NOMO-1 treated with DMSO at 0.1 percent for 48 hours (cell line): ENCODE measurements around the gene TRIM71.

ENCODE experiments used
- DNase-seq: peaks from one replicate; lab custom pipeline; 2025; ENCODE audit not compliant: unreplicated experiment; lab: John Stamatoyannopoulos, UW

The TRIM71 gene

DNA sequence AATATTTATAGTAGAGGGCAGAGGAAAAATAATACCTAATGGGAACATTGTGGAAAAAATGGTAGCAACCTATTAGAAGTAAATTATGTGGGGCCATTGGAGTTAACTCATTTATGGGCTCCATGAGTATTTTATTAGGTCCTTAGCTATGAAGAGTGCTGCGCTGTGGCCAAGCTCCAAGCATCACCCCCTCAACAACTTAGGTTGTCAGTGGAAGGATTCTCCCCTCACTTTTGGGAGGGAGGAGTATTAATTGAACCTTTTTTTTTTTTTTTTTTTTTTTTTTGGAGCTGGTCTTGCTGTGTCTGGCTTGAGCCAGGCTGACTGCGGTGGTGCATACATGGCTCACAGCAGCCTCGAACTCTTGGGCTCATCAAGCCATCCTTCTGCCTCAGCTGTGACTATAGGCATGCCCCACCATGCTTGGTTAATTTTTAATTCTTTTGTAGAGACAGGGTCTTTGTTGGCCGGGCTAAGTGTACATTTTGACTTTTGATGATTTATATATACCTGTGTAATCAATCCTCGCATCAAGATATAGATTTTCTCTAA lies 45.2 kb downstream of the TRIM71 start:
- DNase-seq, result no peak

DNA sequence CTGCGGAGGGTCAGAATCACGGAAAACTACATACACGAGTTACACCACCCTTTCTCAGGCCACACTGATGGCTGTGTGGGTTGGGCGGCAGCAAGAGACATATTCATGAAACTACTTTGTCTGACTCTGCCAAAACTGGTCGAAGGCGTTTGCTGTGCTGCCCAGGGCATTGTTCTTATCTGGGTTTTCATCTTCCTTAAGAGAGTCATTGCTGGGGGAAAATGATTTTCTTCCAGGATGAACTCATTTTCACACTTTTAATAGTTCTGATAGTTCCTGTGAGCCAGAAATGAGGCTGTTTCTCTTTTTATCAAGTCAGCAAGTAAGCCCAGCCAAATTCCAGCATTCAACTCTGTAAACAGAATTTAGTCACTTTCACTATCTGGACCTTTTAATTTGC lies 47.6 kb downstream of the TRIM71 start:
- DNase-seq, result no peak

DNA sequence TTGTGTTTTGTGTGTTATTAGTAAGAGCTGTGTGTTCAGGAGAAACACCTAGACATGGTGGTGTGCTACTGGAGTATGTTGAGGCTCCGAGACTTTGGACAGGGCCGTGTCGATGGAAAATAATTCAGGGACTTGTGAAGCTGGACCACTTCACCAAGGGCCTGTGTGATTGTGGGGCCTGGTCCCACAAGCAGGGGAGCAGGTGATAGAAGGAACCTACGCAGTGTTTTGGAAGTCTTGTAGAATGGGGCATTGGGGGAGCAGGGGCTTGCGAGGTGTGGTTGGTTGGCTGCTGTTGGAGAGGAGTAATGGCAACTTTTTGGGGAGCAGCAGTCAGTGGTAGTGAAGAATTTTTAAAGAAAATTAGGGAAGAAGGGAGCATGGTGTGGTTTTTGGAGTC lies 48.7 kb downstream of the TRIM71 start:
- DNase-seq, result no peak

DNA sequence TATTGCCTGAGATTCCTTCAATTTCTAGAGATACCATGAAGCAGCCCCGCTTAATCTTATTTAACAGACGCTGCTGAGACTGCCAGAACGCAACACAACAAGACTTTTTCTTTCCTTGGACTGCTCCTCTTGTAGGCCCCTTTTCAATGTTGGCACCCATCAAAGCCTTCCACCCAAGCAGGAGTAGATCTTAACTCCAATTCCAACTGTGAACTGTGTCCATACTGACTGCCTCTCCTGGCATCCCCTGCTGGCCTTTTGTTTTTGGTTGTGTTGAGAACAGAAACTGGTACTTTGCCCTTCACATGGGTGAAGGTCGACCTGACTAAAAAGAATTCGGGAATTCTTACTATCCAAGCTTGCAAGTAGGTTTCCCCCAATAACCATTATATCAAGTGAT lies 50.2 kb downstream of the TRIM71 start:
- DNase-seq, result no peak

DNA sequence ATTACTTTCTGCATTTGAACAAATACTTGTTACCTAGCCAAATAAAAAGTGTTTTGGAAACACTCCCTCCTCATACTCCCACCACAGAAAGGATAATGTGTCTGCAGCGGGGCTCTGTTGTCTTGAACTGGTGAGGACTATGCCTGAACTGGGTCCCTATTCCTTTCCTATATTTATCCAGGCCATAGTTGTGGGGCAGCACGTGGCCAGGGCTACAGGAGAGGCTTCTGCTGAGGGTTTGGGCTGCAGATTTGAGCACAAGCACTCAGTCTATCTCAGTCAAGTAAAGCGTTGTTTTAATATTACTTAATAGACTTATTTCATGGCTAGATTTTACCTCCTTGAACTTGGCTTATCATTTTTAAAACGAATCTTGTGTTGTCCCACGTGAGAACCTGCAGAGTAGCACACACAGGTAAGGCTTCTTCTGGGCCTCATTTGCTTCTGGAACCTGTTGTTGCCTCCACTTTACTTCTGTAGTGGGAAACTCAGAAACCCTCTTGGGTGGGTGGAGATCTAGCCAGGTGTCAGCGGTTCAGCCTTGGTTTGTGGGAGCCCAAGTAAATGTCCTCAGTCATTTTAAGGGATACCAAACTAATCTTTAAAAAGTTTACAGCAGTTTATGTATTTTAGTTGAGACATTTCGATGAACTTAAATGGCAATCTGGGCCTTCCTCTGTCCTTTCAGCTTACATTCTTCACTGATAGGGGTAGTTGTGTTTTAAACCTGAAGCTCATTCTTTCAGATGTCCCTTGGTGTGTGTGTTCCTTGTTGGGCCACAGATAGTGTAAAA lies 51.1 kb downstream of the TRIM71 start:
- DNase-seq, result no peak

DNA sequence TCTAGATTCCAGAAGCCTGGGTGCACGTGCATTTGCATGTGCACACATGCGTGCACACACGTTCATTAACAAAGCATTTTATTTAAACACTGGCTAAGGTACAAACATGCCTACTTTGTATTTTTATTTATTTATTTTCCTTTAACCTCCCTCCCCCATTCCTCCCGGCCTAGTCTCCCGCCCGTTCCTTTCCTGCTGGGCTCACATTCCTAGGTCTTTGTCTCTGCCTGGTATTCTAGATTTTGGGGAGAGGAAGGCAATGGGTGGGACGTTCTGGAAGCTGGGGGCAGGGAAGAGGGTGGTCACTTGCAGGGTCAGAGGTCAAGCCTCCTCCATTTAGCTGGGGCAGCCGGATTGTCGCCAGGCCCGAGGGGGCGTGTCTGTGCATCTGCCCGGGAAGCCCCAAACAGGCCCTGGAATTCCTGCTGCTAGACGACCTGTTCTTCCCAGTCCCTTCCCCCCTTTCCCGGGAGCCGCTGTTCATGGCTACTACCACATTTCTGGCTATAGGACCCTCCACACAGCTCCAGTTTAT lies 51.8 kb downstream of the TRIM71 start:
- no peak for DNase-seq

DNA sequence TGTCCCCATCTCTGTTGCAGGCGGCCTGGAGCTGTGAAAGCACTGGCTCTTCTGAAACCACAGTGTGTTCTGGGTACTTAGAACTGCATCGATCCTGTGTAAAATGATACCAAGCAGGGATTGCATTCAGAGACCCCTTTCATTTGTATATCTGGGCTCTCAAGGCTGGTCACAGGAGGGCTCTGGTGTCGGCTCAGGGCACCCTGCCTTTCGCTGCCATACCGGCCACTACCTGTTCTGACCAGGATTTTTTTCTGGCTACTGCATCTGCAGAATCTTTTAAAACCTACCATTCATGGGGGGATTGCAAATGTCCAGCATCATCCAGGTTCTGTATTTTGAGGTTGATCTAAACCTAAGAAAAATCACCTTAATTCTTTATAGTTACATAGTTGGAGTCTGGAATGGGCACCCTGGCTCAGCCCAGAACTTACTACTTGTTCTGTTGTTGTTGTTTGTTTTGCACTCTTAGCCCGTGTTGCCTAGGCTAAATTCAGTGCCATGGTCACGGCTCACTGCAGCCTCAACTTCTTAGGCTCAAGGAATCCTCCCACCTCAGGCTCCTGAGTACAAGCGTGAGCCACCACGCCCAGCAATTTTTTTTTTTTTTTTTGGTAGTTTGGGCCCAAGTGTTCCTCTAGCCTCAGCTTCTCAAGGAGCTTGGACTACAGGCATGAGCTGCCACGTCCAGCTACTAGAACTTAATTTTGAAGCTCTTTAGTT lies 52.7 kb downstream of the TRIM71 start:
- DNase-seq, result no peak

DNA sequence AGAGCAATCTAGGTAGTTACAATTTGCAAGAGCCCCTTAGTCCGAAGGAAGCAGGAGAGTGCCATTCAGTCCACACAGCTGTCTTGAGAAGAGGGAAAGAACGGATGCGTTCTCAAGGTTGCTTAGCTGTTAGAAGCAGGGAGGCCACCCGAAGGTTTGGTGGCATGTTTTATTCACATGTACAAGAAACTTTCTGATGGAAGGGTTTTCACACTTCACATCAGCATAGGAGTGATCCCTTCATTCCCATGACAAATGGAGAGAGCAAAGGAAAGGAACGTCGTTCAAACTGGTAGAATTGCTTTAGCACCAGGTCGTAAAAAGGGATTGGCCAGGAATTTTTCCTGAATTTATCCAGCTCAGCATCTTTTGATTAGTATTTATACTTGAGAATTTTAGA lies 53.5 kb downstream of the TRIM71 start:
- no peak for DNase-seq

DNA sequence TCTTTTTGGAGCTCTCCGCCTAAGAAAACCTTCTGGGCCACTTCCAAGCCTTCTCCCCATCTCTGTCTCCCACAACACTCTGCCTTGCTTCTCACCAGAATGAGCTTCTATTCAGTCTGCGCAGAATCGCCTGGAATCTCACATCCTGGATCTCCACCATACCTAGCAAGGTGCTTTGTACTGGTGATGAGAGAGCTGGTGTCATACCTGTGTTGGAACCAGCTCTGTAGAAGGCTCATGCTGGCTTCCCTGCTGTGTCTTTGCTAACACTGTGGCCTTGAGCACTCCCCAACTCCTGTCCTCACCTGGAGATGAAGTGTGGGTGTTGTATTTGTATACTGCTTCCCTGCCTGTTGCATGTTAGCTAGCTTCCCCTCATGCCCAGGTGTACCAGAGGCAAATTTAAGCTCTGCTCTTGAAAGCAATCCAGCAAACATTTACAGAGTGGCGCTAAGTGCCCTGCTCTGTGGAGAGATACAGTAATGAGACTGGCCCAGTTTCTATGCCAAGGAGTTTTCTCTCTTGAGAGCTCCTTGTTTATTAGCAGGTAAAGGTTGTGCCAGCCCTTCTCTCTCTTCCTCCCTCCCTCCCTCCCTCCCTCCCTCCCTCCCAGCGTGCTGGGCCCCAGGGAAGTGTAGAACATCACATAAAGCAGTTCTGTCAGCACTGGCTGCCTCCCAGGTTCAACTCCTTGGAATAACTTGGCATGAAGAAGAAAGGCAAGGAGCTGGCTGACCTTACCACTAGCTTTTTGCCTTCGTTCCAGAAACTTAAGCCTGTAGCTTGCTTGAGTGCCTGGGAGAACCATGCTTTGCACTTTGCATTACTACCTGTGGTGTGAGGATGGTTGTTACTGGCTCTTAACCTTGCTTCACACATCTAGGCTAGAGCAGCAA lies 54.9 kb downstream of the TRIM71 start:
- DNase-seq, result no peak

DNA sequence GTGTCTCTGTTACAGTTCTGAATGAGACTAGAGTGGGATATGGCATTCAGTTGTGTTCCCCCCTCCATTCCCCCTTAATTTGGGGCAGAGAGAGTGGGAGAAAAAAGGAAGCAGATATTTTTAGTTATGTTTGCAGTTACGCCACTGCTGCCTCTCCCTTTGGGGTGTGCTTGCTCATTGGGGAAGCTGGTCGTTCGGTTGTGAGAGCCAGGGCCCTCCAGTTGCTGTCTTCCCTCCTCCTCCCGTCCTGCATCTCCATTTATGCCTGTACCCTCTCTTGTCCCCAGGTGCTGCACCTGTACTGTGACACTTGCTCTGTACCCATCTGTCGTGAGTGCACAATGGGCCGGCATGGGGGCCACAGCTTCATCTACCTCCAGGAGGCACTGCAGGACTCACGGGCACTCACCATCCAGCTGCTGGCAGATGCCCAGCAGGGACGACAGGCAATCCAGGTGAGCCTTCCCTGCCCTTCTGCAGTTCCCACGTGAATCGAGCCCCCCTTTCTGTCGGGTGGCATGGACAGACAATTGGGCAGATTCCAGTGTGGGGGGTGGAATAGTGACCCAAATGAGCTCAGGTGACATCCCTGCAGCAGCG lies 55.8 kb downstream of the TRIM71 start:
- peak; percentile 50 for DNase-seq

DNA sequence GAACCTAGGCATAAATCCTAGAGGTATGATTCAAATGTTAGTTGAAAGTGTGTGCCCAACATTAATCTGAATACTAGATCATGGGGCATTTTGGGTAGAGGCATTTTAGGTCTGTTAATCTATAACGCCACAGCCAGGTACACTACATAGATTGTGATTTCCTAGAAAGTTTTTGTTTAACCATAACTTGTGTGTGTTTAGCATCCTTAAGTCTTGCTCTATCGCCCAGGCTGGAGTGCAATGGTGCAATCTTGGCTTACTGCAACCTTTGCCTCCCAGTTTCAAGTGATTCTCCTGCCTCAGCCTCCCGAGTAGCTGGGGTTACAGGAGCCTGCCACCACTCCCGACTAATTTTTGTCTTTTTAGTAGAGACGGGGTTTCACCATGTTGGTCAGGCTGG lies 59.1 kb downstream of the TRIM71 start:
- DNase-seq, result no peak

DNA sequence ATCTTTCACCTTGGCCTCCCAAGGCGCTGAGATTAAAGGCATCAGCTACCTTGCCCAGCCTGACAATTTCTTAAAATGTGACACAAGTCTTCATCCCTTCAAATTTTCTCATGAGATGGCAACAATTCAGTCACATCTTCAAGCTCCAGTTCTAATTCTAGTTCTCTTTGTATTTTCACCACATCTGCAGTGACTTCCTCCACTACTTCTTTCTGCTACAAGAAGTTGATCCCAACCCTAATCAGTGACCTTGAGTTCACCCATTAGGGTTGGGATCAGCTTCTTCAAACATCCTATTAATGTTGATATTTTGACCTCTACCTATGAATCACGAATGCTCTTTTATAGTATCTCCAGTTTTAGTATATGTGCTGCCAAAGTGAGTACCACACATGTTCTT lies 59.8 kb downstream of the TRIM71 start:
- no peak for DNase-seq

DNA sequence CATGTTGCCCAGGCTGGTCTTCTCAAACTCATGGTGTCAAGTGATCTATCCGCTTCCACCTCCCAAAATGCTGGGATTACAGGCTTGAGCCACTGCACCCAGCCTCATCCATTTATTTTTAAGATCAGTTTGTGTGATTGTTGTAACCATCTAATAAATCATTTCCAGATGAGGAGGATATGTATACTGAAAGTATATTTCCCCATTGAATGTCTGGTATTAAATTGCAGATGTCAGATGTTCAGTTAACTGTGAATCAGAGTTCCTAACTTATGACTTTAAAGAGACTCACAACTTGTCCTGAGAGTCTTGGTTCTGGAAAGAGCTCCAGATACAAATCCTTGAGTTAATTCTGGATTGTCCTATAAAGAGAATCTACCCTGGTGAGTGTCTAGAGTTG lies 62.4 kb downstream of the TRIM71 start:
- no peak for DNase-seq

DNA sequence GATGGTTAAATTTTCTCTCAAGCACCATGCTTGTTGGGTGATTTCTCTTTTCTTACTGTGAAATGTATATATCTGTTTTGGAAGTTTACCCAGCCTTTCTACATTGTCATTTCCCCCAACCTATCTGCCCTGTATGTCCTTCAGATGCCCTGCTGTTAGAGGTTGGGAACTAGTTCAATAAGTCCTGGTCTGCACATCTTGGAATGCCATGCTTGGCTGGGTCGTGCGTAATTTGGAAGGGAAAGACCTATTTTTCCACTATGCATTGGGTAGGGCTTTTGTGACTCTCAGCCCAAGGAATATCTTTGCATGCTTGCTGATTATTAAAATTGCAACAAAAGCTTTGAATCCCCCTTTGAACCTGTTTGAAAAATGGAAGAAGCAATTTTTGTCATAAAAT lies 63.8 kb downstream of the TRIM71 start:
- DNase-seq, result no peak

DNA sequence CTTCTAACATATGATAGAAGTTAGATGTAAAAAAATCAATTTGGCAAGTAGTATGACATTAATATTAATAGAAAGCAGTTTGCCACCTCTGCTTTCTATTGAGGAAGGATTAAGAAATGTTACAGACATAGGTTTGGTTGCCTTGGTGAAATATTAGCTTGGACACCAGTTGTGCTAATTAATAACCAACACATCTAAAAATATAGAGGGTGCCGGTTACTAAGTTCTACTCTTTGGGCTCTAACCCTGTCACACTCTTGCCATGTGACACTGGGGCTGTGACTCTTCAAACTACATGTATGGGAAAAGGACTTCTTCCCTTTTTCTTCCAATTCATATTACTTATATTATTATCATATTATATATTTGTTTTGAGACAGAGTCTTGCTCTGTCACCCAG lies 64.4 kb downstream of the TRIM71 start:
- DNase-seq, result no peak

DNA sequence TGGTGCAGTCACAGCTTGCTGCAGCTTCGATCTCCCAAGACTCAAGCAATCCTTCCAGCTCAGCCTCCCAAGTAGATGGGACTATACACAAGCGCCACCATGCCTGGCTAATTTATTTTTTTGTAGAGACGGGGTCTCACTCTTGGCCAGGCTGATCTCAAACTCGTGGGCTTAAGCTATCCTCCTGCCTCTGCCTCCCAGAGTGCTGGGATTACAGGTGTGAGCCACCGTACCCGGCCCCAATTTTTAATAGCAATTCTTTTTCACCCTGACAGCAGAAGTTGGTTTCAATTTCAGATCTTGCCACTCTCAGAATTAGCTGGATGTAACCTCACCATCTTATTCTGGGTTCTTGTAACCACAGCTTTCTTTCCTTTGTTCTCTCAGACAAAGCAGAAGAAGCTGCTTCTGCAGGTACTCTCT lies 64.8 kb downstream of the TRIM71 start:
- no peak for DNase-seq

DNA sequence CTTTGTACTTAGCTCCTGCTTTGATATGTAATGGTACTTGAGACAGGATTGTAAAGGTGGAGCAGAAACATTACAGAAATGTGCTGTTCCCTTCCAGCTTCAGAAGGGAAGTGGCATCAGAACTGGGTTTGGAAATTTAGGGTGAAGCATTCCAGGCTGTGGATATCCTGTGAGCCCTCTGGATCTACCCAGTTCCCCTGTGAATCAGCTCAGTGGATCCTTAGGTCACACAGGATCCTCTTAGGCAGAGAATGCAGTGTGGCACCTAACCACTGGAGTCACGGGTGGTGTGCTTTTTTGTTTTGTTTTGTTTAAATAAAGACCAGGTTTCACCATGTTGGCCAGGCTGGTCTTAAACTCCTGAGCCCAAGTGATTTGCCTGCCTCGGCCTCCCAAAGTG lies 66.0 kb downstream of the TRIM71 start:
- no peak for DNase-seq

DNA sequence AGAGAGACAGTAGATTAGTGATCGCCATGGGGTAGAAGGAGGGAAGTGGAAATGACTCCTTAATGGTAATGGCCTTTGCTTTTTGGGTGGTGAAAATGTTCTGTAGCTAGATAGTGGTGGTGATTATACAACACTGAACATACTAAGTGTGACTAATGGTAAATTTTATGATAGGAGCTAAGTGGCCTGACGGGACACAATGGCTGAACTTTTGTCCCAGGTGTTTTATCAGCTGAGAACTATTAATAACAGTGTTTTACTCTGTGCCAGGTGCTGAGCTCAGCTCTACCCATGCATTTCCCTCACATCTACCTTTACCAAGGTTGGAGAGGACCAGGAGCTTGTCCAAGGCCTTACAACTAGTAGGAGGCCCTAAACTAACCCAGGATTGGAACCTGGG lies 66.8 kb downstream of the TRIM71 start:
- no peak for DNase-seq

DNA sequence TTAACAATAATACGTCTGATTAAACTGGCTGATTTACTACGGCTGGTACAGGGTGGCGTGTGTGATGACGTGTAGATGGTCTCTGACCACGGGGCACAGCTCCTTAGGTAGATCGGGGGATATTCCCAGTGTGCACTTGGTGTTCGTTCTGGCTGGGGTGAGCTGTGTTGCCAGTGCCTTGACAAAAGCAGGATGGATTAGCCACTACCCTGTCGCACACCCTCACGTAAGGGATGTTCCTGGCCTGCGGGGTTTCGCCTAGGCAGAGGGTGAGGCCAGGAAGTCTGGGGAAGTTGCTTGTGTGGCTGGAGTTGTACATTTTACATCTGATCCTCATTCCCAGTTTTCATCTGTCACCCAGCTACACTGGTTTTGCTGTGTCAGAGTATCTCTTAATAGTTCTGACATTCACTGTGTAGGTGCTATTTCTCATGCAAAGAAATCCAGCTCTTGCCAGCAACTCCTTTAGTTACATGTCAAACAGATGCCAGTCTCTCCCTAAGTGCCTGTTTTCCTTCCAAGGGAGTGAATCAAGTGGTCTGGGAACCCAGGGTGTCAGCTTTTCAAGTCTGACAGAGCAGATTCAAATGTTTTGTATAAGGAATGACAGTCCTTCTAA lies 67.6 kb downstream of the TRIM71 start:
- no peak for DNase-seq

DNA sequence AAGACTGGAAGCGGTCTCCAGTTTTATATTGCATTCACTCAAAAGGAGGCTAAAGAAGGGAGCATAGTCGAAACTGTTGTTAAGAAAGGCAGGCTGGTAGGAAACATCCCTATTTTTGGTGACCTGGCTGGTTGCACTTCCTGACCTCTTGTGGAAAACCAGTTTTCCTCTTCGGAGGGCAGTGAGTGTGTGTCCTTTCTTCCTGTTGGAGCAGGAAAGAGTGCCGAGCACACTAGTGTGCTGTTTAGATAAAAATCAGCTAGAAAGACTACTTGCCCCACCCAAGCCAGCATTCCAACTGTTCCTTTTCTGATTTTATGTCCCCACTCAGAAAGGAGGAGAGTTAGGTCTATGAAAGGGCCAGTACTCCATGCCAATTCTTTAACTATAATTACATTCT lies 68.5 kb downstream of the TRIM71 start:
- DNase-seq, result no peak
